Measurements from ENCODE around the gene DCAF10.
"Not testable (repeated sequence)": the region's sequence is repeated elsewhere in the genome, so short reads cannot be mapped to it uniquely, and the experiment has no call there.

Gene DCAF10

DNA sequence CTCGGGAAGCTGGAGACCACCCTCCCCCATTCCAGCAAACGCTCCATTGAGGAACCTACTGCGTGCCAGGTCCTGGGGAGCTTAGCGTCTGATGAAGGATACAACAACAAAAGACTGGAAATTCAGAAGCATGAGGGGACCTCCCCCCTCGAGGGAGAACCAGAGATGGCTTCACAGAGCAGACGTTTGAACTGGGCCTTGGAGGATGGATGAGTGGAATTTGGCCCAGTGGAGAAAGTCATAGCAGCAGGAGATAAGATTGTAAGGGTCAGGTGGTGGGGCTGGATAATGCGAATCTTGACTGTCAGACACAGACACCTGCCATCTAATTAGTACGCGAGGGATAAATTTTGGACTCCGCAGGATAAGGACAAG, 104.5 kb downstream of the DCAF10 start:
- Mint-ChIP-seq H3K4me1 (ENCODE audit: low read depth) (peaks cover 22% of the 10 kb centered on the region), H3K27me3 (no peaks in the 10 kb centered on the region), H3K27ac (peak overlapping the region; percentile 87)

DNA sequence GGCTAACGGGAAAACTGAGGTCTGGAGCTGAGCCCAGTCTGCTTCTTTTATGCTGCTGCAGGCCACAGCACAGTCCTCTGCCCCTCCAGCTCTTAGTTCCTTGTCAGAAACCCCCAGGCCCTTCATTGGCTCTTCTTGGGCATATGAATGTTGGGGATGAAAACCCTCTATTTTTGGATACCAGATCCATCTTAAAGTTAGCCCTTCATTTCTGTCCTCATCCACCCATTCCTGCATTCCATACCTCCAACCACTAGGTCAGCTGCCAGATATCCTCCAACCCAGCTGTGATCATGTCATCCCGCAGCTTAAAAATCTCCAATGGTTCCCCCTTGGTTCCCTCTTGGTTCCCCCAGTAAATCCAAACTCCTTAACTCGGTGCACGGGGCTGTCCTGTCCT, 105.2 kb downstream of the DCAF10 start:
- Mint-ChIP-seq H3K9me3 (no peaks in the 10 kb centered on the region), H3K4me1 (ENCODE audit: low read depth) (peaks cover 22% of the 10 kb centered on the region), H3K4me3 (no peak overlapping the region), H3K27ac (no peak overlapping the region), H3K27me3 (no peaks in the 10 kb centered on the region), H3K36me3 (ENCODE audit: low read depth) (peaks cover 1% of the 10 kb centered on the region)

More for the DNA sequence above, 104.5 kb downstream of the DCAF10 start:
- Mint-ChIP-seq H3K9me3 (no peaks in the 10 kb centered on the region), H3K4me3 (peak overlapping the region; percentile 93), H3K36me3 (ENCODE audit: low read depth) (peaks cover 5% of the 10 kb centered on the region)

DNA sequence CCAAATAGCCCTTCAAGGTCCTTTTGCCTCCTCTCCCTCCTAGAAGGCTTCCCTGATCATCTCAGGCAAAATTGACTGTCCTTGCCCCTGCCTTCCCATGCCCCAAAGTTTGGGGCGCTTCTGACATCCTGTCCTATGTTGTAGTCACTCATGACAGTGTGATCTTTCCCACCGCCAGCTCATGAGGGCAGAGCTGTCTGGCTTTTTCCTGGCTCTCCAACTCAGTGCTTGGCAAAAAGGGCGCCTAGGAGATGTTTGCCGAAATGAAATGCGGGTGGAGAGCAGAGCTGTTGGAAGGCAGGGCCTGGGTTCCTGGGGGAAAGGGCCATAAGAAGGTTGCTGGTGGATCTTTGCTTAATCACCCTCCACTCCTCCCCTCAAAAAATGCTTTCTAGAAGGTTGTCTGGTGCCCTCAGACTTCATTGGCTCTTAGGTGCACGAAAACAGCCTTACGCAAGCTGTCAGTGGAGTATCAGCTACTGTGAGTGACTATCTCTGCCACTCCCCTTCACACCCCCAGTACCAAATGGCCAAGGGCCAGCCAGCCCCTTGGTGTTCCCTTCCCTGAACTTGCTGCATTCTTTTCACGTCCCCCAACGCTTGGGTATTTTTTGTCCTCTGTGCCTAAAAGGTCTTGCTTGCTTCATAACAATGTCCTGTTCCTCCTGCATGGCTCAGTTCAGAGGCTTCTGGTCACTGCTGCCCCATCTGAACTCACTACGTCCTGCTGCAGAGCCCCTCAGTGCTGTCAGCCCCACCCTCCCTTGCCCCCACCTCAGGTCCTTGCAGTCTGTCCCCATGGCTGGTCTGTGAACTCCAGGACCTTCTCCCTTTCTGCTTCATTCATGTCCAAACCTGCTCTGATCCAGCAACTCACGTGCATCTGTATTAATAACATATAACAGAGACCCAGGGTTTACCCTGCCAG, 106.0 kb downstream of the DCAF10 start:
- Mint-ChIP-seq H3K4me3 (no peak overlapping the region), H3K27me3 (no peaks in the 10 kb centered on the region), H3K9me3 (no peaks in the 10 kb centered on the region), H3K36me3 (ENCODE audit: low read depth) (no peaks in the 10 kb centered on the region), H3K4me1 (ENCODE audit: low read depth) (peaks cover 21% of the 10 kb centered on the region), H3K27ac (peak overlapping the region; percentile 1)

DNA sequence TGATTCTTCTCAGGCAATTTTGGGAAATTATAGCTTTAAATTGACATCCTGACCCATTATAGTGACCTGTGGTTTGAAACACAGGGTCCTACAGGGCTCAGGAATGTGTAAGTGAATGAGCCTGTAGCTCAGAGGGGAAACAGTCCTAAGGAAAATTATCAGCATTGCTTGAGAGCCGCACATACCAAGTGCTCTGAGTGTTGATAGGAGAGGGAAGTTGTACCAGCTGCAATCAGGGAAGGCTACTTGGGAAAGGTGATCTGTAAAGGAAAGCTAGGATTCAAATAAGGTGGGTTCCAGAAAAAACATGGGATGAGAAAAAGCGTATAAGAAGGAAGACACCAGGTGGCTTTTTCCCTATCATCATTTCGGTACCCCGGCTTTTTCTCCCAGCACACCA, 107.7 kb downstream of the DCAF10 start:
- Mint-ChIP-seq H3K27me3 (no peaks in the 10 kb centered on the region), H3K36me3 (ENCODE audit: low read depth) (no peaks in the 10 kb centered on the region), H3K9me3 (no peaks in the 10 kb centered on the region)

DNA sequence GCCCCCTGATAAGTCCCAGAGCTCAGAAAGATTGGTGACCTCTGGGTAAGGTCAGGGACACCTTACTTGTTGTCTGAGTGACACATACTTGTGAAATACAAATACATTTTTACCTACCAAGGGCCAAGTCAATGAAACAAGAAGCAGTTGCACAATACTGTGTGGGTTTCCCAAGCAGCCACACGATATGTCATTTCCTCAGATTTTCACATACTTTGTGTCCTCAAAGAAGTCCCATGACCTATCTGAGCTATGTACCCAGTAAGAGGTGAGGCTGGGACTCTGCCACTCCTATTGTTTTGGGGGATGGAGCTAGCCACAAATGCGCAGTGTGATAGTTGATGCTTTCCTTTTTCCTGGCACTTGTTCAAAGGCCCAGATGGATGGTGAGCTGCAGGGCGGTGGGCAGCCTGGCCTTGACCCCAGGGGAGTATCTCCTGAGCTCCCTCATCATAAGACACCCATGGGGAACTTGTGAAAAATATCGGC, 108.1 kb downstream of the DCAF10 start:
- H3K9me3 Mint-ChIP-seq: no peaks in the 10 kb centered on the region
- no peaks in the 10 kb centered on the region for H3K27me3 Mint-ChIP-seq
- no peaks in the 10 kb centered on the region for H3K36me3 Mint-ChIP-seq (ENCODE audit: low read depth)
- H3K4me3 Mint-ChIP-seq: no peak overlapping the region
- H3K4me1 Mint-ChIP-seq (ENCODE audit: low read depth): peaks cover 7% of the 10 kb centered on the region
- H3K27ac Mint-ChIP-seq: no peak overlapping the region

More for the DNA sequence above, 107.7 kb downstream of the DCAF10 start:
- no peak overlapping the region for H3K27ac Mint-ChIP-seq
- H3K4me1 Mint-ChIP-seq (ENCODE audit: low read depth): peaks cover 7% of the 10 kb centered on the region
- H3K4me3 Mint-ChIP-seq: no peak overlapping the region

DNA sequence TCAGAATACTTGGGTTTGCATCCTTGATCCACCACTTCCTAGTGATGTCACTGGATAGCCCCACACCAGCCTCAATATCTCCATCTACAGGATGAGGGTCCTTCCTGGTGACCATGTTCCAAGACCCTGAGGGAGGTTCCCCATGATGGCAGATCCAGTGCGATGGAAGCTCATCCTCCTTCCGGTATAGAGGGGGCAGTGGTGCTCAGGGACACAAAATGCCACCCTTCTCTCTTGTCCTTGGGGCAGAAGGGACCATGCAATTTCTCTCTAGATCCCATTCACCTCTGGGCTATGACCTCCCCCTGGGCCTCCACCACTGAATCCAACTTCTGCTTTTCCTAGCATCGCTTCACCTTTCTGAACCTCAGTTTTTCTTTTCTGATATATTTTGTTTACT, 108.7 kb downstream of the DCAF10 start:
- H3K27me3 Mint-ChIP-seq: no peaks in the 10 kb centered on the region
- no peaks in the 10 kb centered on the region for H3K36me3 Mint-ChIP-seq (ENCODE audit: low read depth)
- peaks cover 6% of the 10 kb centered on the region for H3K4me1 Mint-ChIP-seq (ENCODE audit: low read depth)
- H3K27ac Mint-ChIP-seq: no peak overlapping the region
- H3K9me3 Mint-ChIP-seq: no peaks in the 10 kb centered on the region
- H3K4me3 Mint-ChIP-seq: no peak overlapping the region

DNA sequence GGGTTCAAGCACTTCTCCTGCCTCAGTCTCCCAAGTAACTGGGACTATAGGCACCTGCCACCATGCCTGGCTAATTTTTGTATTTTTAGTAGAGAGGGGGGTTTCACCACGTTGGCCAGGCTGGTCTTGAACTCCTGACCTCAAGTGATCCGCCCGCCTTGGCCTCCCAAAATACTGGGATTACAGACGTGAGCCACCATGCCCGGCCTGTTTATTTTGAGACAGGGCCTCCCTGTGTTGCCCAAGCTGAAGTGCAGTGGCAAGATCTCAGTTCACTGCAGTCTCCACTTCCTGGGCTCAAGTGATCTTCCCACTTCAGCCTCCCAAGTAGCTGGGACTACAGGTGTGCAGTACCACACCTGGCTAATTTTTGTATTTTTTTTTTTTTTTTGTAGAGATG, 109.2 kb downstream of the DCAF10 start:
- H3K9me3 Mint-ChIP-seq; H3K36me3 Mint-ChIP-seq (ENCODE audit: low read depth); H3K4me1 Mint-ChIP-seq (ENCODE audit: low read depth): not testable (repeated sequence)

DNA sequence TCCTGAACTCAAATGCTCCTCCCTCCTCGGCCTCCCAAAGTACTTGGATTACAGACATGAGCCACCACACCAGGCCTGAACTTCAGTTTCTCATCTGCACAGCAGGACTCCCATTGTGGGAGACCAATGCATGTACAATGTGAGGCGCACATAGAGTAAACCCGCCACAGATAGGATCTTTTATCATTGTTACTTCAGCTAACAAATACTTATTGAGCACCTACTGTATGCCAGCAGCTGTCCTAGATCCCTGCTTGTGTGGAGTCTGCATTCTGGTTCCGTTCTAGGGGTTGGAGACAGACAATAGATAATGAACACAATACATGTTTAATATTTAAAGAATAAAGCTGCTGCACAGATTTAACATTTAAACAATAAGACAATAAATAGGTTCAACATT, 109.7 kb downstream of the DCAF10 start:
- no peak overlapping the region for H3K27ac Mint-ChIP-seq
- no peaks in the 10 kb centered on the region for H3K9me3 Mint-ChIP-seq
- no peak overlapping the region for H3K4me3 Mint-ChIP-seq
- H3K36me3 Mint-ChIP-seq (ENCODE audit: low read depth): no peaks in the 10 kb centered on the region
- no peaks in the 10 kb centered on the region for H3K27me3 Mint-ChIP-seq
- H3K4me1 Mint-ChIP-seq (ENCODE audit: low read depth): no peaks in the 10 kb centered on the region

More for the DNA sequence above, 109.2 kb downstream of the DCAF10 start:
- not testable (repeated sequence) for H3K27ac Mint-ChIP-seq, H3K27me3 Mint-ChIP-seq, H3K4me3 Mint-ChIP-seq

DNA sequence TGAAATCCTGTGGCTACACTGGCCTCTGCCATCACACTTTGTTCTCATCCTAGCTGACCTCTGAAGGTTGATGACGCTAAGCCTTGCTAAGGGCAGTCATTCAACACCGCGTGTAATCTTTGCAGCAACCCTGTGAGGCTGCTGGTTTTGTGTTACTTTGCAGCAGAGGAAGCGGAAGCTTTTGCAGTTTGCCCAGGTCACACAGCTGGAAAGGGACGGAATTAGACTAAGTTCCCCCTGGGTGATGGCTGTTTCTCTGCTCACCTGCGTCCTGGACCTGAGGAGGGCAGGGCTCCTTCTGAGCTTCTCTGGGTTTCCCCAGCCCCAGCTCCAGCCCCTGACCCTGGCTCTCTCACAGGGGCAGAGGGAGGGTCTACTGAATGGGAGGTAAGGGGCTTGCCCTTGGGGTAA, 110.7 kb downstream of the DCAF10 start:
- no peaks in the 10 kb centered on the region for H3K27me3 Mint-ChIP-seq
- H3K4me3 Mint-ChIP-seq: no peak overlapping the region
- no peak overlapping the region for H3K27ac Mint-ChIP-seq
- no peaks in the 10 kb centered on the region for H3K4me1 Mint-ChIP-seq (ENCODE audit: low read depth)
- H3K36me3 Mint-ChIP-seq (ENCODE audit: low read depth): no peaks in the 10 kb centered on the region
- H3K9me3 Mint-ChIP-seq: no peaks in the 10 kb centered on the region

DNA sequence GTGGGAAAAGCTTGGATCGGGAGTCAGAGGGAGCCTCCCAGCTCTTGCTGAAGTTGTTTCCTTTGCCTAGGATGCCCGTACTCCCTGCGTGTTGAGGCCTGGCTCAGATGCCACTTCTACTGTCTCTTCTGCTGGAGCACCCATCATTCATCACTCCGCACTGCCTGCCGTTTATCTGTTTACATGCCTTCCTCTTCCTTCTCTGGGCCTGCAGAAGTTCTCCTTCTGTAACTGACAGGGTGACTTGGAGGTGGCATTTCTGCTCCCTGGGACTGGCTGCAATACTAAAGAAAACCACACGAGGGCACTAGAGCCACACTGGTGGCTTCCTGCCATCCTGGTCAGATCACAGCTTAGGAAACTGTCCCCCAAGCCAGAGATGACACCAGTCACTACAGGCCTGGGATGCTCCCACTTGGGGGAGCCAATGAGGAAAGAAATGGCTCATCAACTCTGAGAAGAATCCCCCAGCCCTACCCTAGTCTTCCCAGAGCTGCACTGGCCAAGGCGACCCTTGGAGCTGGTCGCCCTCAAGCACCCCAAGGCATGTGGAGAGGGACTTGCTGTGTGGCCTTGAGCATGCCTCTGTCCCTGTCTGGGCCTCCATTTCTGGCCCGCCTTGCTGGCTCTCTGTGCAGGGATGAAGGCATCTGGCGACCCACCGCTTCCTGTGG, 113.0 kb downstream of the DCAF10 start:
- Mint-ChIP-seq H3K36me3 (ENCODE audit: low read depth) (no peaks in the 10 kb centered on the region), H3K4me3 (no peak overlapping the region), H3K27me3 (no peaks in the 10 kb centered on the region), H3K4me1 (ENCODE audit: low read depth) (no peaks in the 10 kb centered on the region), H3K27ac (no peak overlapping the region), H3K9me3 (no peaks in the 10 kb centered on the region)

DNA sequence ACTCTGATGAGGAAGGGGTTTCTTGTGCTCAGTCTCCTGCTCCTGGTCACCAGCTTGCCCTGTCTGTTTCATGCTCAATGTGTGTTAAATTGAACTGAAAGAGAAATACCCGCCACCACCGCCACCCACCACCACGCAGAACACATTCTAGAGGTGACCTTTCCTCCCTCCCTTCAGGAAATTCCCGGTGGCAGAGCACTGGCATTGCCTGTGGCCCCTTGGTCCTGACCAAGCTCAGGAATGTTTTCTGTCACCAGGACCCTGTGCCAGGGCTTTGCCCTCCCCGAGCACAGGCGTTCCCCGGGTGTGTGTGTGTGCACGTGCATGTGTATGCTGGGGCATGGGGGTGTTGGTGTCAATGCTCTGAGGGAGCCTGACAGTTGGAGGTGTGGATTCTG, 113.6 kb downstream of the DCAF10 start:
- Mint-ChIP-seq H3K4me3 (no peak overlapping the region), H3K36me3 (ENCODE audit: low read depth) (no peaks in the 10 kb centered on the region), H3K4me1 (ENCODE audit: low read depth) (no peaks in the 10 kb centered on the region), H3K9me3 (no peaks in the 10 kb centered on the region), H3K27me3 (no peaks in the 10 kb centered on the region), H3K27ac (no peak overlapping the region)

DNA sequence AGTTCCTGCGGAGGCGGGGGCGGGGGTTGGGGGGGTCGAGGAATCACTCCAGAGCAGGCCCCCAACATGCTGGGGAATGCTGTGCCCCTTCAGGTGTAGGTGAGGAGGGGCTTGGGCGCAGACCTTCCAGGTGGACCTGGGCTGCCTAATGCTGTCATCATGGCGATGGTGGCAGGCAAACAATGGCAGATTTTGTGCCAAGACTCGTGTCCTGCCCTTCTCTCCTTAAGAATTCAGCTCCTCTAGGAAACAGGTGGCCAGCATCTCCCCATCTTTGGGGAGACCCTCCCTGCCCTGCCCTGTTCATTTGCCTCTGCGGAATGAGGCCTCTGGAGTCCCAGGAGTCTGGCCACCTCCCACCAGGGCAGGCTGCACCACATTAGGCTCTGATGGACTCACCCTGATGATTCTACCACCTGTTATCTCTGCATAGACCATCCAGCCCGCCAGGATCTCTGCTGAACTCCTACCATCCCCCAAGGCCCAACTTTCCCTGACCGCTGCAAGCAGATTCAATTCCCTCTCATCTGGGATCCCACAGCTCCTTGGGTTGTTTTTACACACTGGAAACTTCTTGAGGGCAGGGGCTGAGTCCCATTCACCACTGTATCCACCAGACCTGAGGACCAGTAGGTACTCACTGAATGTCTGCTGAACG, 114.2 kb downstream of the DCAF10 start:
- H3K27ac Mint-ChIP-seq: no peak overlapping the region
- no peaks in the 10 kb centered on the region for H3K27me3 Mint-ChIP-seq
- H3K4me3 Mint-ChIP-seq: no peak overlapping the region
- H3K36me3 Mint-ChIP-seq (ENCODE audit: low read depth): no peaks in the 10 kb centered on the region
- H3K9me3 Mint-ChIP-seq: no peaks in the 10 kb centered on the region
- H3K4me1 Mint-ChIP-seq (ENCODE audit: low read depth): no peaks in the 10 kb centered on the region

DNA sequence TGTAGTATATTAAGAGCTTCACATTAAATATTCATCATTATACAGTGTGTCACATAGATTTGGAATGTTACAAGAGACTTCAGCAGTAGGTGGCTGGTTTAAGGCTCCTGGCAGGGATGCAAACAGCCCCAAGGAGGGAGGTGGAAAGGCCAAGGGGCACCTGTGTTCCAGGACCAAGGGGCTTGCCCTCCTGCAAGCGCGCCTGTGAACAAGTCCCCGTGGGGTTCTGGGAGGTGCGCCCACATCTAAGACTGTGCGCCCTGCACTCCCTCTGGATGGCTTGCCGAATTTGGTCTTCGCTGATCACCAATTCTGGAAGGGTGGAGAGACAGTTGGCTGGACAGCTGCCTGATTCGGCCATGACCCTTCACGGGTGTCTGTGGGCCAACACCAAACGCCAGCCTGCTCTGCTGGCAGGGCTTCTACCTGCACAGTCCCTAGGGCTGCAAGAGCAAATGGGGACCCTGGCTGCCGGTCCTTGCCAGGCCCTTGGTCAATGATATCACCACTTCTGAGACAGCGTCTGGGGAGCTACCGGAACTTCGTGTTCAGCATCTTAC, 115.4 kb downstream of the DCAF10 start:
- H3K9me3 Mint-ChIP-seq: no peaks in the 10 kb centered on the region
- no peaks in the 10 kb centered on the region for H3K36me3 Mint-ChIP-seq (ENCODE audit: low read depth)
- no peak overlapping the region for H3K27ac Mint-ChIP-seq
- H3K4me1 Mint-ChIP-seq (ENCODE audit: low read depth): no peaks in the 10 kb centered on the region
- H3K27me3 Mint-ChIP-seq: no peaks in the 10 kb centered on the region
- no peak overlapping the region for H3K4me3 Mint-ChIP-seq

DNA sequence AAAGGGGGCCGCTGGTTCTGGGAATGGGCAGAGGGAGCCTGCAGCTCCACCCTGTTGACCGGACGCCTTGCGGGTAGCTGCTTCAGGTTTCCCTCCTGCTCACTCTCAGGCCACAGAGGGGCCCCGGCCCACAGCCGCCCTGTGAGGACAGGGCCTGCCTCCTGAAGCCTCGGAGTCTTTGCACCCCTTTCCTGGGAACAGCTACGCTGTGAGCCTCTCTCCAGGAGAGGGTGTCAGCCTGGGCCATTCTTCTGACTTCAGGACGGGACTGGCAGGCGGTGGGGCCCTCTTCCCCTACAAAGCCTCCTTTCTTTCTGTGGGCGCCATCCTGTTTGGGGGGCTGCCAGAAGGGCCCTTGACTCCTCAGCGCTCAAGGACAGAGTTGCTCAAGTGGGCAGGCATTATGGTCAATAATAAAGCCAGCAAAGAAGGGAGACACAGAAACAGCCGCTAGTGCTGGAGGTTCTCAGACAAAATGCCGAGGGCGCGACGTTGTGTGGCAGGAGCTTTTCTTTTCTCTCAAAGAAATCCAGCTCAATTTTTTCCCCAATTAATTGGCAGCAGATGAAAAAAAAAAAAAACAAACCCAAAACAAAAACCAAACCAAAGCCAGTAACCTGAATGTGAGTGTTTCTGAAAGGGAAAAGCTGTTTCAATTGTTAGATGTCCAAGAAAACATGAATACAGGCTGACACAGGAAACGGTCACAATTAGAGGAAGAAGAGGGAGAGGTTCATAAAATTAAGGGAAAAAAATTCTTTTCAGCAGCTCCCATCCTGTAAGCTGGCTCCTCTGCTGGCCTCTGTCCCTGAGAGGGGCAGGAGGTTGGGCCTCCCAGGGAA, 116.1 kb downstream of the DCAF10 start:
- Mint-ChIP-seq H3K4me3 (no peak overlapping the region), H3K9me3 (no peaks in the 10 kb centered on the region), H3K36me3 (ENCODE audit: low read depth) (no peaks in the 10 kb centered on the region), H3K27ac (no peak overlapping the region), H3K27me3 (no peaks in the 10 kb centered on the region), H3K4me1 (ENCODE audit: low read depth) (no peaks in the 10 kb centered on the region)
